K562 (cell line): ENCODE measurements around the gene SLC22A23. TPM values are rescaled to one million over a fixed set of nuclear protein-coding genes. Genes with fewer than 3 reads are reported as not detected.

Experiments
- CLOCK ChIP-seq: fragments of 250-450 bp; sonication (Bioruptor Pico); IDR thresholded peaks from 2 replicates; pipeline ENCODE4 v1.4.0; 2020; ENCODE audit warnings: mild to moderate bottlenecking, moderate library complexity, borderline replicate concordance
- CREBBP ChIP-seq: IDR thresholded peaks from one replicate; pipeline ENCODE4 v1.6.1; 2012; ENCODE audit warnings: low read depth, mild to moderate bottlenecking, control low read depth, inconsistent platforms, low read length
- CUX1 ChIP-seq: fragments of 200-800 bp; sonication (Bioruptor generic); IDR thresholded peaks from 2 replicates; pipeline ENCODE4 v1.6.1; 2016; ENCODE audit warnings: missing genetic modification characterization, missing compliant biosample characterization
- FOXA1 ChIP-seq: fragments of 450-650 bp; IDR thresholded peaks from 2 replicates; pipeline ENCODE4 v1.6.1; 2016; ENCODE audit warnings: mild to moderate bottlenecking, borderline replicate concordance
- FOXA3 ChIP-seq, 2 experiments: fragments of 450-650 bp in 1 of 2; sonication (generic) in 1 of 2; formaldehyde crosslinking; IDR thresholded peaks in 1 of 2; conservative IDR thresholded peaks in 1 of 2; 2 replicates each; pipeline versions ENCODE4 v1.4.0 to v1.8.0; 2020 to 2022; ENCODE audit warnings: mild to moderate bottlenecking in 2 of 2, missing genetic modification reagents in 1 of 2
- GABPA ChIP-seq: fragments of 200-800 bp; sonication (Bioruptor generic); conservative IDR thresholded peaks from 2 replicates; pipeline ENCODE4 v1.6.1; 2016; ENCODE audit warnings: low read depth, missing genetic modification characterization, missing compliant biosample characterization
- GABPB1 ChIP-seq: sonication (generic); formaldehyde crosslinking; IDR thresholded peaks from 2 replicates; pipeline ENCODE4 v1.8.0; 2022; ENCODE audit warnings: mild to moderate bottlenecking, missing genetic modification reagents
- HLTF ChIP-seq: fragments of 450-650 bp; IDR thresholded peaks from 2 replicates; pipeline ENCODE4 v1.6.1; 2016
- KDM1A ChIP-seq, 2 experiments: fragments of 450-650 bp; IDR thresholded peaks; 2 replicates each; pipeline ENCODE4 v1.6.1; 2016; ENCODE audit warnings: mild to moderate bottlenecking in 2 of 2
- KLF6 ChIP-seq: fragments of 250-450 bp; sonication (Bioruptor Pico); IDR thresholded peaks from 2 replicates; pipeline ENCODE4 v1.4.0; 2020; ENCODE audit warnings: mild to moderate bottlenecking, moderate library complexity, borderline replicate concordance
- LCOR ChIP-seq: sonication (generic); formaldehyde crosslinking; IDR thresholded peaks from 2 replicates; pipeline ENCODE4 v1.8.0; 2022; ENCODE audit warnings: mild to moderate bottlenecking, missing genetic modification reagents
- NCOA6 ChIP-seq: fragments of 450-650 bp; IDR thresholded peaks from 2 replicates; pipeline ENCODE4 v1.6.1; 2017; ENCODE audit warnings: mild to moderate bottlenecking
- NFE2 ChIP-seq: IDR thresholded peaks from 2 replicates; pipeline ENCODE4 v1.6.1; 2014; ENCODE audit warnings: antibody characterized with exemption, low read depth
- NFRKB ChIP-seq: fragments of 450-650 bp; IDR thresholded peaks from 2 replicates; pipeline ENCODE4 v1.6.1; 2016; ENCODE audit warnings: low read depth
- SMARCA4 ChIP-seq: fragments of 450-650 bp; IDR thresholded peaks from 2 replicates; pipeline ENCODE4 v1.6.1; 2016
- SMARCA5 ChIP-seq: fragments of 450-650 bp; IDR thresholded peaks from 2 replicates; pipeline ENCODE4 v1.6.1; 2016
- SMC3 ChIP-seq: conservative IDR thresholded peaks from 2 replicates; pipeline ENCODE4 v1.6.1; 2011; ENCODE audit warnings: low read depth, low read length, improper control_type of control experiment; ENCODE audit not compliant: insufficient read depth
- ZBTB17 ChIP-seq: fragments of 450-650 bp; formaldehyde crosslinking; IDR thresholded peaks from 2 replicates; pipeline ENCODE4 v1.4.0; 2020; ENCODE audit warnings: mild to moderate bottlenecking
- ZBTB26 ChIP-seq: fragments of 450-650 bp; formaldehyde crosslinking; IDR thresholded peaks from 2 replicates; pipeline ENCODE4 v1.4.0; 2022; ENCODE audit warnings: missing genetic modification characterization
- ZBTB7A ChIP-seq: IDR thresholded peaks from 2 replicates; pipeline ENCODE4 v1.6.1; 2011; ENCODE audit warnings: low read depth, mild to moderate bottlenecking, low read length, moderate library complexity, borderline replicate concordance; ENCODE audit not compliant: control insufficient read depth
- ZNF146 ChIP-seq: IDR thresholded peaks from one replicate; pipeline ENCODE4 v1.6.1; 2018; ENCODE audit warnings: missing compliant biosample characterization; ENCODE audit not compliant: unreplicated experiment
- ZSCAN29 ChIP-seq: fragments of 450-650 bp; IDR thresholded peaks from 2 replicates; pipeline ENCODE4 v1.6.1; 2017
- polyA plus RNA-seq, 8 experiments: library from polyadenylated mRNA; depleted of rRNA in 4 of 8; stranded (reverse) in 5 of 8; unstranded in 3 of 8; fragments of >200 nt; fragmentation: Nextera tagmentation in 2 of 8; fragmentation: Illumina TruSeq in 1 of 8; extraction: Ambion mirVana in 2 of 8; extraction: Trizol in 1 of 8; gene quantifications; 2 replicates each; pipeline versions ENCODE4 v1.2.1 to v1.2.3, GENCODE V29; 2011 to 2014; ENCODE audit warnings: inconsistent platforms in 1 of 8, missing spikeins in 1 of 8
- total RNA-seq, 7 experiments: library from RNA; depleted of rRNA in 6 of 7; stranded (reverse); fragments of >200 nt in 6 of 7; fragmentation: Illumina TruSeq in 2 of 7; extraction: Trizol in 2 of 7; gene quantifications; 2 replicates each; pipeline versions ENCODE4 v1.2.1 to v1.2.3, GENCODE V29; 2011 to 2021; ENCODE audit warnings: low replicate concordance in 1 of 7

SLC22A23 gene
- total and polyA plus RNA-seq, 9 of the 15 experiments (the other 6 are each of a cell fraction or from before 2014, with no cell fraction given), result 0.30 to 8.7 (median 2.5) TPM

- TF ChIP-seq SMARCA5 (no peak), GABPB1 (0 out of 2 replicates have a peak, but pooled peaks have one; percentile 11), SMARCA4 (no peak), LCOR (no peak), FOXA1 (no peak), GABPA (tag) (no peak), ZBTB7A (peak; percentile 29; the same call in 1 of the 2 replicates), CLOCK (CRISPR knock-in tag) (no peak), ZBTB26 (CRISPR knock-in tag) (no peak), KDM1A (IDR thresholded peaks at IDR 0.05) (no peak), NCOA6 (no peak), ZBTB17 (CRISPR knock-in tag) (peak; percentile 81), HLTF (no peak), NFE2 (no peak), CUX1 (no peak), FOXA3 (CRISPR knock-in tag; conservative IDR thresholded peaks at IDR 0.05 in 1 of 2, IDR thresholded peaks at IDR 0.05 in 1 of 2) (no peak), SMC3 (no peak), NFRKB (no peak), ZSCAN29 (no peak), CREBBP (no peak), KLF6 (no peak), ZNF146 (CRISPR knock-in tag) (no peak)
Observed at GRCh38 chr6:3252369-3252768, 204.5 kb downstream of the SLC22A23 start (continued).
